ENCODE results near the gene YEATS2. TPM values are rescaled to one million over a fixed set of nuclear protein-coding genes. Genes with fewer than 3 reads are reported as not detected.
"Not testable (repeated sequence)": the region's sequence is repeated elsewhere in the genome, so short reads cannot be mapped to it uniquely, and the experiment has no call there.

Gene YEATS2
- total RNA-seq, 1 donor: 17.0 TPM

GRCh38 chr3:183737116-183737515 is 39.5 kb downstream of the YEATS2 start:
- Histone ChIP-seq H3K27me3 (ENCODE audit: insufficient read depth, low read length) (no peaks in the 10 kb centered on the region), H3K4me1 (ENCODE audit: insufficient read depth, low read length) (no peaks in the 10 kb centered on the region), H3K9me3 (ENCODE audit: low read depth, low read length) (no peaks in the 10 kb centered on the region), H3K4me3 (ENCODE audit: low read length) (no peak overlapping the region)

DNA sequence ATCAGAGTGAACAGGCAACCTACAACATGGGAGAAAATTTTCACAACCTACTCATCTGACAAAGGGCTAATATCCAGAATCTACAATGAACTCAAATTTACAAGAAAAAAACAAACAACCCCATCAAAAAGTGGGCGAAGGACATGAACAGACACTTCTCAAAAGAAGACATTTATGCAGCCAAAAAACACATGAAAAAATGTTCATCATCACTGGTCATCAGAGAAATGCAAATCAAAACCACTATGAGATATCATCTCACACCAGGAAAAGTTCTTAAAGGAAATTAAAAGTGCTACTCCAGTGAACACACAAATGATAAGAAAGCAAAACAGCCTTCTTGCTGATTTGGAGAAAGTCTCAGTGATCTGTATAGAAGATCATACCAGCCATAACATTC is 42.6 kb downstream of the YEATS2 start:
- H3K4me3 ChIP-seq (ENCODE audit: low read length); H3K27me3 ChIP-seq (ENCODE audit: insufficient read depth, low read length); H3K9me3 ChIP-seq (ENCODE audit: low read depth, low read length); H3K4me1 ChIP-seq (ENCODE audit: insufficient read depth, low read length): not testable (repeated sequence)

- Histone ChIP-seq H3K4me1 (ENCODE audit: insufficient read depth, low read length) (no peaks in the 10 kb centered on the region), H3K4me3 (ENCODE audit: low read length) (no peak overlapping the region), H3K9me3 (ENCODE audit: low read depth, low read length) (no peaks in the 10 kb centered on the region), H3K27me3 (ENCODE audit: insufficient read depth, low read length) (no peaks in the 10 kb centered on the region)
Observed at GRCh38 chr3:183743231-183743630, 45.6 kb downstream of the YEATS2 start.

DNA sequence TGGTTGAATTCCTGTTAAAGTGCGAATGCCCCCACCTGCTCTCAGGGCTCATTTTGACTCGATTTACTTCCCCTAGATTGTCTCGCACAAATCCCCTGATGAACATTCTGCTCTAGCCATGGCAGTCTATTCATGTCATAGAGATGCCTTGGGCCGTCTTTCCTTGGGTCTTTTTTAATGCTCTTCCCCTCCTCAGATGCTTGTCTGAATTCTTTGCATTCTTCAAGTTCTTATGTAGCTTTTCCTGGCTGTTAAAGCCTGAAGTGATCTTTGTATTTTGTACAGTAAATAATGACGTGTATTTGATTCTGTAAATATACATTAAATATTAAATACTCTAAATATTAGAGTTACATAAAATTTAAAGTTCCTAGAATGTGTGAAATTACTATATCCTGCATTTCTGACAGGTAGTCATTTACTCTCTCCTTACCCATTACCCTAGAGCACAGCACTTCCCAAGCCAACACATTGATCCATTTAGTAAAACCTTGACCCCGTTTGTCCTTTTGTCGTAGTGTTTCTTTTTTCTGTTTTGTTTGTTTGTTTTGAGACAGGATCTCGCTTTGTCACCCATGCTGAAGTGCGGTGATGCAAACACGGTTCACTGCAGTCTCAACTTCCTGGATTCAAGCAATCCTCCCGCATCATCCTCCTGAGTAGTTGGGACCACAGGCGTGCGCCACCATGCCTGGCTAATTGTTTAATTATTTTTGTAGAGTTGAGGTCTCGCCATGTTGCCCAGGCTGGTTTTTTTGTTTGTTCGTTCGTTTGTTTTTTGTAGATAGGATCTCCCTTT is 47.9 kb downstream of the YEATS2 start:
- H3K4me1 ChIP-seq (ENCODE audit: insufficient read depth, low read length): no peaks in the 10 kb centered on the region

GRCh38 chr3:183754052-183754451 is 56.5 kb downstream of the YEATS2 start:
- Histone ChIP-seq H3K27me3 (ENCODE audit: insufficient read depth, low read length) (no peaks in the 10 kb centered on the region), H3K9me3 (ENCODE audit: low read depth, low read length) (no peaks in the 10 kb centered on the region), H3K4me1 (ENCODE audit: insufficient read depth, low read length) (no peaks in the 10 kb centered on the region), H3K4me3 (ENCODE audit: low read length) (no peak overlapping the region)

More for the DNA sequence above, 47.9 kb downstream of the YEATS2 start:
- no peaks in the 10 kb centered on the region for H3K27me3 ChIP-seq (ENCODE audit: insufficient read depth, low read length)
- H3K4me3 ChIP-seq (ENCODE audit: low read length): no peak overlapping the region
- H3K9me3 ChIP-seq (ENCODE audit: low read depth, low read length): no peaks in the 10 kb centered on the region

DNA sequence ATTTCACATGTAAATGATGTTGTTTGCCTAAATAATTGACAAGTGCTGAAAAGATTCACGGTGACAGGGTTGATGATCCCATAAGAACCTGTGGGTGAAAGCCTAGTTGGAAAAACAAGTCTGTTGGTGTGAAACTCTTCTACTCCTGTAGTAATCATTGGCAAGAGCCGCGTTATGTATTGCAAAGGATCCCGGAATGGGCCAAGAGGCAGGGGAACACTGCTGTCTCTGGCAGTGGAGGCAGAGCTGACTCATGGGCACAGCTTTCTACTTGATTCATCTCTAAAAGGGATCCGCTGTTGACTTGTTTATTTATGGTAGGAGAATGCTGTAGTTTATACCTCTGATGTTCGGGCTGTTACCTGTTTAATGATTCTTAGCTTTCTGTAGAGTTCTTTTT is 64.7 kb downstream of the YEATS2 start:
- Histone ChIP-seq H3K9me3 (ENCODE audit: low read depth, low read length) (no peaks in the 10 kb centered on the region), H3K4me1 (ENCODE audit: insufficient read depth, low read length) (peaks cover 5% of the 10 kb centered on the region), H3K27me3 (ENCODE audit: insufficient read depth, low read length) (no peaks in the 10 kb centered on the region), H3K4me3 (ENCODE audit: low read length) (no peak overlapping the region)

- H3K9me3 ChIP-seq (ENCODE audit: low read depth, low read length): no peaks in the 10 kb centered on the region
- H3K4me1 ChIP-seq (ENCODE audit: insufficient read depth, low read length): peaks cover 6% of the 10 kb centered on the region
- H3K4me3 ChIP-seq (ENCODE audit: low read length): no peak overlapping the region
- no peaks in the 10 kb centered on the region for H3K27me3 ChIP-seq (ENCODE audit: insufficient read depth, low read length)
Observed at GRCh38 chr3:183764847-183765731, 67.5 kb downstream of the YEATS2 start.

- Histone ChIP-seq H3K4me1 (ENCODE audit: insufficient read depth, low read length) (peaks cover 9% of the 10 kb centered on the region), H3K27me3 (ENCODE audit: insufficient read depth, low read length) (no peaks in the 10 kb centered on the region), H3K9me3 (ENCODE audit: low read depth, low read length) (no peaks in the 10 kb centered on the region), H3K4me3 (ENCODE audit: low read length) (no peak overlapping the region)
Observed at GRCh38 chr3:183766107-183766506, 68.5 kb downstream of the YEATS2 start.

GRCh38 chr3:183766745-183767606 is 69.4 kb downstream of the YEATS2 start:
- H3K27me3 ChIP-seq (ENCODE audit: insufficient read depth, low read length): no peaks in the 10 kb centered on the region
- H3K9me3 ChIP-seq (ENCODE audit: low read depth, low read length): no peaks in the 10 kb centered on the region
- H3K4me3 ChIP-seq (ENCODE audit: low read length): no peak overlapping the region
- peaks cover 9% of the 10 kb centered on the region for H3K4me1 ChIP-seq (ENCODE audit: insufficient read depth, low read length)

DNA sequence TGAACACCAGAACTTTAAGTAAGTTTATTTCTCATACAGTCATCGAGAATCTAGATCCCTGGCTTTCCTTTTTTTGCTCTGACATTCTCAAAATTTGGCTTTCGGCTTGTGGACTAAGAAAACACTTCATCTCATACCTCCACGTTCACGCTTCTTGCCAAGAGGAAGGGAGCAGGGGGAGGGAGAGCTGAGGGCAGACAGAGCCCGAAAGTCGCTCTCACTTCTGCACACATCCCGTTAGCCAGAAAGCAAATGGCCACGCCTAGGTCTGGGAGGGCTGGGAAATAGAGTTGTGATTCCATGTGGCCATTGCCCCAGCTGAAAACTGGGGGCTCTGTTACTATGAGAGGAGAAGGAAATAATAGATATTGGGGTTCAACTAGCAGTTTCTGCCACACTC is 70.5 kb downstream of the YEATS2 start:
- Histone ChIP-seq H3K9me3 (ENCODE audit: low read depth, low read length) (no peaks in the 10 kb centered on the region), H3K4me1 (ENCODE audit: insufficient read depth, low read length) (peaks cover 9% of the 10 kb centered on the region), H3K4me3 (ENCODE audit: low read length) (no peak overlapping the region), H3K27me3 (ENCODE audit: insufficient read depth, low read length) (no peaks in the 10 kb centered on the region)

- Histone ChIP-seq H3K9me3 (ENCODE audit: low read depth, low read length) (no peaks in the 10 kb centered on the region), H3K4me1 (ENCODE audit: insufficient read depth, low read length) (peaks cover 9% of the 10 kb centered on the region), H3K27me3 (ENCODE audit: insufficient read depth, low read length) (no peaks in the 10 kb centered on the region), H3K4me3 (ENCODE audit: low read length) (no peak overlapping the region)
Observed at GRCh38 chr3:183769453-183769852, 71.9 kb downstream of the YEATS2 start.

- H3K4me3 ChIP-seq (ENCODE audit: low read length): no peak overlapping the region
- H3K27me3 ChIP-seq (ENCODE audit: insufficient read depth, low read length): no peaks in the 10 kb centered on the region
- H3K9me3 ChIP-seq (ENCODE audit: low read depth, low read length): no peaks in the 10 kb centered on the region
- peaks cover 33% of the 10 kb centered on the region for H3K4me1 ChIP-seq (ENCODE audit: insufficient read depth, low read length)
Observed at GRCh38 chr3:183774631-183775030, 77.0 kb downstream of the YEATS2 start.

DNA sequence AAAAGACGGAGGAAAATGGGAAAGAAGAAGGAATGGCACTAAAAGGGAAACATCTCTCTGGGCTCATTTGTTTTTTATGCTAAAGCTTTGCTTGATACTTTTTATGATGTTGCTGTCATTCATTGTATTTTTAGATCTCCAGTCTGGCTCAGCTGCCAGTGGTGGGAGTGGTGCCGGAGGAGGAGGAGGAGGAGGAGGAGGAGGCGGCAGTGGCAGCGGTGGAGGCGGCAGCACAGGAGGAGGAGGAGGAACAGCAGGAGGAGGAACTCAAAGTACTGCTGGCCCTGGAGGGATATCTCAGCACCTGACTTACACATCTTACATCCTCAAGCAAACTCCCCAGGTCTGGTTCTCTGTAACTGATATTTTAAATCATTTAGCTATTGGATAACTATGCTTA is 78.2 kb downstream of the YEATS2 start:
- no peaks in the 10 kb centered on the region for H3K9me3 ChIP-seq (ENCODE audit: low read depth, low read length)
- peaks cover 43% of the 10 kb centered on the region for H3K4me1 ChIP-seq (ENCODE audit: insufficient read depth, low read length)
- no peaks in the 10 kb centered on the region for H3K27me3 ChIP-seq (ENCODE audit: insufficient read depth, low read length)
- no peak overlapping the region for H3K4me3 ChIP-seq (ENCODE audit: low read length)

- not testable (repeated sequence) for H3K9me3 ChIP-seq (ENCODE audit: low read depth, low read length)
Observed at GRCh38 chr3:183776451-183776850, 78.9 kb downstream of the YEATS2 start.

More at GRCh38 chr3:183776451-183776850, 78.9 kb downstream of the YEATS2 start:
- not testable (repeated sequence) for H3K4me3 ChIP-seq (ENCODE audit: low read length); H3K27me3 ChIP-seq (ENCODE audit: insufficient read depth, low read length)
- H3K4me1 ChIP-seq (ENCODE audit: insufficient read depth, low read length): peaks cover 45% of the 10 kb centered on the region
